Lung microvascular endothelial cell (primary cell): ENCODE results near the gene SLC22A1. TPM values are rescaled to one million over a fixed set of nuclear protein-coding genes. Genes with fewer than 3 reads are reported as not detected.

Experiments used
- total RNA-seq: library from RNA; depleted of rRNA; stranded (reverse); fragments of >200 nt; gene quantifications from 2 replicates; pipeline ENCODE4 v1.2.1, GENCODE V29; 2014

The SLC22A1 gene
- total RNA-seq, 1 donor from 2014 or later: not detected

Other genes starting within 250 kb of the SLC22A1 start
- not detected in 2 replicates for gene MAS1, start 230.8 kb upstream of the SLC22A1 start, total RNA-seq
- gene IGF2R, start 152.7 kb upstream of the SLC22A1 start, total RNA-seq: 65.6 and 93.7 TPM in 2 replicates
- gene SLC22A2, start 137.0 kb downstream of the SLC22A1 start, total RNA-seq: not detected in 2 replicates
- gene SLC22A3, start 226.6 kb downstream of the SLC22A1 start, total RNA-seq: under 0.01 TPM in 1 of 2 replicates, not detected in the other